Activated T-cell treated with anti-CD3 and anti-CD28 coated beads, Interleukin-2, amount 50 U/mL, for 24 hours (primary cell): ENCODE results near the gene LMAN1L.

ENCODE experiments used
- DNase-seq: peaks from one replicate; pipeline ENCODE4 v3.0.0-alpha.2; 2020
- H3K27ac Mint-ChIP-seq: 2 replicates; pipeline ENCODE4 v1.8.0; 2020; ENCODE audit warnings: mild to moderate bottlenecking, mixed read lengths
- H3K27me3 Mint-ChIP-seq: 2 replicates; pipeline ENCODE4 v1.8.0; 2020; ENCODE audit warnings: mixed read lengths
- H3K36me3 Mint-ChIP-seq: 2 replicates; pipeline ENCODE4 v1.8.0; 2020; ENCODE audit warnings: low read depth, mixed read lengths
- H3K4me1 Mint-ChIP-seq: 2 replicates; pipeline ENCODE4 v1.8.0; 2020; ENCODE audit warnings: low read depth, mixed read lengths
- H3K4me3 Mint-ChIP-seq: 2 replicates; pipeline ENCODE4 v1.8.0; 2020; ENCODE audit warnings: mild to moderate bottlenecking, moderate library complexity, mixed read lengths
- H3K9me3 Mint-ChIP-seq: 2 replicates; pipeline ENCODE4 v1.8.0; 2020; ENCODE audit warnings: mixed read lengths

The LMAN1L gene

DNA sequence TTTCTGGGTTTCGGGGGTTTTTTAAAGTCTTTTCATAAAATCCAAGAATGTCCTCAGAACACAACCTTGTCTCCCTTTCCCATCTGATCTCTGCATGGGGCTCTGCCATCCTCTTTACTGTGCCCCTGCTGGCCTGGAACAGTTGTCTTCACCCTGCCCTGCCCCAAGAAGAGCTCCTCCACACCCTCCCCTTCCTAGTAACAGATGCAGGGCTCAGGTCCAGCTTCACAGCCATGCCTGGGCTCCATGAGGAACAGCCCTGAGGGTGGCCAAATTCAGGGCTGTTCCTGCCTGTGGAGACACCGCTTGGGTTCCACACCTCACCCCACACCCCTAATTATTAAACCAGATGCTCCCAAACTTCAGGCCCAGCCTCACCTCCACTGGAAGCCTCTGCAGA lies 43.2 kb downstream of the LMAN1L start:
- peak overlapping the region; percentile 88 for H3K27ac Mint-ChIP-seq
- H3K4me3 Mint-ChIP-seq, result no peak overlapping the region
- peaks cover 35% of the 10 kb centered on the region for H3K4me1 Mint-ChIP-seq

DNA sequence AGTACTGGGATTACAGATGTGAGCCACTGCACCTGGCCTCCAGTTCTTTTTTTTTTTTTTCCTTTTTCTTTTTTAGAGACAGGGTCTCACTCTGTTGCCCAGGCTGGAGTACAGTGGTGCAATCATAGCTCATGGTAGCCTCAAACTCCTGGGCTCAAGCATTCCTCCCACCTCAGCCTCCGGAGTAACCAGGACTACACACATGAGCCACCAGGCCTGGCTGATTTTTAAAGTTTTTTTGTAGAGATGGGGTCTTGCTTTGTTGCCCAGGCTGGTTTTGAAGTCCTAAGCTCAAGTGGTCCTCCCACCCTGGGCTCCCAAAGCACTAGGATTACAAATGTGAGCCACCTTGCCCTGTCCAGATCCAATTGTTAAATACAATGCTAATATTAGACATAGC lies 43.9 kb downstream of the LMAN1L start:
- Mint-ChIP-seq H3K4me3 (no peak overlapping the region), H3K36me3 (peaks cover 51% of the 10 kb centered on the region), H3K4me1 (peaks cover 39% of the 10 kb centered on the region), H3K27me3 (no peaks in the 10 kb centered on the region), H3K27ac (peak overlapping the region; percentile 79), H3K9me3 (no peaks in the 10 kb centered on the region)
- DNase-seq, result no peak

More for the DNA sequence above, 43.2 kb downstream of the LMAN1L start:
- Mint-ChIP-seq H3K36me3 (peaks cover 54% of the 10 kb centered on the region), H3K27me3 (no peaks in the 10 kb centered on the region), H3K9me3 (no peaks in the 10 kb centered on the region)
- DNase-seq, result no peak

DNA sequence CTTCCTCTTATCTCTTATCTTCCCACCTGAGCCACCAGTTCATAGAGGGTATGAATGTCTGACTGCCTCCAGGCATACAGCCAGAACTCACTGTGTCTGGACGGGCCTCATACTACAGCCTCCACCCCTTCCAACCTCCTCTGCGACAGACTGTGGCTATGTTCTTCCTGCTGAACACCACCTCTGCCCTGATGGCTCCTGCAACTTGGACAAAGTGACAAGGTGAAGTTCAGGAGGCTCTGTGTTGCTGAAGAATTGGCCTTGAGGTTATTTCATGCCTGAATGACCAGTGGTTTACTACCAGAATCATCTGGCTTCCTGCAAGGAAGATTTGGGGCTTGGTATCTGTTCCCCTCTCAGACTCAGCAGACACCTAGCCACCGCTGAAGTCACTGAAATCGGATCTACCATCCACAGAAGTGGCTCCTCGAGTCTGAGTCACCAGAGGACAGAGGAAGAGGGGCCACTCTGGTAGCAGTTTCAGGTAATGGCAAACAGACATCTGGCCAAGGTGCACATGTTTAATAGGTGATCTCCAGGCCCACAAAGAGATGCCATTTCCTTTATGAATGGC lies 44.5 kb downstream of the LMAN1L start:
- Mint-ChIP-seq H3K4me3 (no peak overlapping the region), H3K27ac (peak overlapping the region; percentile 79), H3K36me3 (peaks cover 45% of the 10 kb centered on the region), H3K4me1 (peaks cover 39% of the 10 kb centered on the region), H3K9me3 (no peaks in the 10 kb centered on the region), H3K27me3 (no peaks in the 10 kb centered on the region)
- DNase-seq, result no peak

GRCh38 chr15:74857671-74858368 lies 45.2 kb downstream of the LMAN1L start:
- Mint-ChIP-seq H3K4me1 (peaks cover 40% of the 10 kb centered on the region), H3K27ac (peak overlapping the region; percentile 79), H3K9me3 (no peaks in the 10 kb centered on the region), H3K27me3 (no peaks in the 10 kb centered on the region), H3K4me3 (no peak overlapping the region), H3K36me3 (peaks cover 38% of the 10 kb centered on the region)
- no peak for DNase-seq

GRCh38 chr15:74858369-74858740 lies 45.7 kb downstream of the LMAN1L start:
- Mint-ChIP-seq H3K9me3 (no peaks in the 10 kb centered on the region), H3K4me1 (peaks cover 46% of the 10 kb centered on the region), H3K4me3 (no peak overlapping the region), H3K27me3 (no peaks in the 10 kb centered on the region), H3K36me3 (peaks cover 33% of the 10 kb centered on the region), H3K27ac (peak overlapping the region; percentile 79)
- no peak for DNase-seq

DNA sequence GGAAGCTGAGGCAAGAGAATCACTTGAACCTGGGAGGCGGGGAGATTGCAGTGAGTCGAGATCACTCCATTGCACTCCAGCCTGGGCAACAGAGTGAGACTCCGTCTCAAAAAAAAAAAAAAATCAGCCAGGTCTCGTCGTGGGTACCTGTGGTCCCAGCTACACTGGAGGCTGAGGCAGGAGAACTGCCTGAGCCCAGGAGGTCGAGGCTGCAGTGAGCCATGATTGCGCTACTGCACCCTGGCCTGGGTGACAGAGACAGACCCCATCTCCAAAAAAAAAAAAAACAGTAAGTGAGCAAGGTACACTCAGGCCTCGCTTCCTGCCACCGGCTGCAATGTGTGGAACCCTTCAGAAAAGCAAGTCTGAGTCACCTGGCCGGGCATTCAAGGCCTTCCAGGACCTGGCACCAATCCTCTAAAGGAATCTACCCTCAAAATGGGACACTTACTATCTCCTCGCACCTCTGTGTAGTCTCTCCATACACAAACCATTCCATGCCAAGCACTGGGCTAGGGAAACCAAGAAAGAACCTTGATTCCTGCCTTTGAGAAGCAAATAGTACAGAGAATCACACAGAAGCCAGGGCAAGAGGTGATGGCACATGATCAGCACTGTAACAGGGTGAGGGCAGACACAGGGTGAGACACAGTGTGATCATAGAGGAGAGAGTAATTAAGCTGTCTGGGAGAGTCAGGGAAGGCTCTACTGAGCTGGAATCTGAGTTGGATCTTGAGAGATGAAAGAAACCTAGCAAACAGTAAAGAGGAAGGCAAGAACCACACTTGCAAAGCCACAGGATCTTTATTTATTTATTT lies 50.8 kb downstream of the LMAN1L start:
- H3K9me3 Mint-ChIP-seq, result no peaks in the 10 kb centered on the region
- DNase-seq, result no peak
- peaks cover 48% of the 10 kb centered on the region for H3K36me3 Mint-ChIP-seq
- no peaks in the 10 kb centered on the region for H3K27me3 Mint-ChIP-seq
- peaks cover 66% of the 10 kb centered on the region for H3K4me1 Mint-ChIP-seq
- peak overlapping the region; percentile 88 for H3K27ac Mint-ChIP-seq
- H3K4me3 Mint-ChIP-seq, result no peak overlapping the region

- Mint-ChIP-seq H3K9me3 (no peaks in the 10 kb centered on the region), H3K27me3 (no peaks in the 10 kb centered on the region), H3K27ac (peak overlapping the region; percentile 73), H3K36me3 (peaks cover 47% of the 10 kb centered on the region), H3K4me3 (no peak overlapping the region), H3K4me1 (peaks cover 68% of the 10 kb centered on the region)
- DNase-seq, result no peak
Measured at GRCh38 chr15:74864296-74864695, 51.7 kb downstream of the LMAN1L start.

DNA sequence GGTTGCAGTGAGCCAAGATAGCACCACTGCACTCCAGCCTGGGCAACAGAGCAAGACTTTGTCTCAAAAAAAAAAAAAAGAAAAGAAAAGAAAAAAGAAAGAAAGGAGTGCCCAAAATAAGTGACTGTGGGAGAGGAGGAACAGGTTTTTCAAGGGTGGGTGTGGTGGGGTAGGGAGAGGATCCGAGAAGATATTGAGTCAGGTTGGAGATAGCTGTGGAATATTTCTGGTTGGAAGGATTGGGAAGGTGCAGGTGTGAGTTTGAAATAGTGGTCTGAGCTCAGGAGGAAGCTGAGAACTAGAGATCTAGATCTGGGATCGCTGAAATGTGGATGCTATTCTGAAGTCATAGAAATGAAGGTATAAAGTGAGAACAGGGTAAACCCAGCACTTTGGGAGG lies 52.7 kb downstream of the LMAN1L start:
- H3K36me3 Mint-ChIP-seq, result peaks cover 54% of the 10 kb centered on the region
- no peak overlapping the region for H3K4me3 Mint-ChIP-seq
- peaks cover 73% of the 10 kb centered on the region for H3K4me1 Mint-ChIP-seq
- H3K27me3 Mint-ChIP-seq, result no peaks in the 10 kb centered on the region
- DNase-seq, result no peak
- peak overlapping the region; percentile 89 for H3K27ac Mint-ChIP-seq
- no peaks in the 10 kb centered on the region for H3K9me3 Mint-ChIP-seq

DNA sequence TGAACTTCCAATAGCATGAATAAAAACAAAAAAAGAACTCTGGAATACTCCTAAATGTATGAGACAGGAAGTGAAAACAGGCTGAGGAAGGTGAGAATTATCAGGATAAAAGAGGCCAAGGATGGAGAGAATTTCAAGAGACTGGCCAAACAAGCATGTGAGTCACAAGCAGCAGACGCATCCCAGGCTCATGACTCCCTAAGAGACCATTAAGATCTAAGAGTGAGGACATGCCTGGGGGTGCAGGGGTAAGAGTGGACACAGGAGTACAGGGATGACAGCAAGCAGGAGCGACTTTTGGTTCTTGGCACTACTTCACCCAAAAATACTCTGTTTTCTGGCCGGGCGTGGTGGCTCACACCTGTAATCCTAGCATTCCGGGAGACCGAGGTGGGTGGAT lies 53.5 kb downstream of the LMAN1L start:
- H3K27me3 Mint-ChIP-seq, result no peaks in the 10 kb centered on the region
- H3K36me3 Mint-ChIP-seq, result peaks cover 59% of the 10 kb centered on the region
- H3K4me3 Mint-ChIP-seq, result no peak overlapping the region
- H3K9me3 Mint-ChIP-seq, result no peaks in the 10 kb centered on the region
- peaks cover 80% of the 10 kb centered on the region for H3K4me1 Mint-ChIP-seq
- peak overlapping the region; percentile 78 for H3K27ac Mint-ChIP-seq
- no peak for DNase-seq

GRCh38 chr15:74867466-74868038 lies 54.9 kb downstream of the LMAN1L start:
- Mint-ChIP-seq H3K4me1 (peaks cover 88% of the 10 kb centered on the region), H3K27me3 (no peaks in the 10 kb centered on the region), H3K9me3 (no peaks in the 10 kb centered on the region), H3K4me3 (peak overlapping the region; percentile 32), H3K27ac (peak overlapping the region; percentile 90), H3K36me3 (peaks cover 60% of the 10 kb centered on the region)
- DNase-seq, result no peak

- DNase-seq, result no peak
- Mint-ChIP-seq H3K9me3 (no peaks in the 10 kb centered on the region), H3K36me3 (peaks cover 65% of the 10 kb centered on the region), H3K4me3 (peak overlapping the region; percentile 32), H3K27ac (peak overlapping the region; percentile 90), H3K4me1 (peaks cover 88% of the 10 kb centered on the region), H3K27me3 (no peaks in the 10 kb centered on the region)
Measured at GRCh38 chr15:74868059-74868458, 55.4 kb downstream of the LMAN1L start.

- Mint-ChIP-seq H3K27me3 (no peaks in the 10 kb centered on the region), H3K27ac (peak overlapping the region; percentile 91), H3K36me3 (peaks cover 59% of the 10 kb centered on the region), H3K9me3 (no peaks in the 10 kb centered on the region), H3K4me1 (peaks cover 84% of the 10 kb centered on the region), H3K4me3 (peak overlapping the region; percentile 93)
- no peak for DNase-seq
Measured at GRCh38 chr15:74869372-74869725, 56.7 kb downstream of the LMAN1L start.

DNA sequence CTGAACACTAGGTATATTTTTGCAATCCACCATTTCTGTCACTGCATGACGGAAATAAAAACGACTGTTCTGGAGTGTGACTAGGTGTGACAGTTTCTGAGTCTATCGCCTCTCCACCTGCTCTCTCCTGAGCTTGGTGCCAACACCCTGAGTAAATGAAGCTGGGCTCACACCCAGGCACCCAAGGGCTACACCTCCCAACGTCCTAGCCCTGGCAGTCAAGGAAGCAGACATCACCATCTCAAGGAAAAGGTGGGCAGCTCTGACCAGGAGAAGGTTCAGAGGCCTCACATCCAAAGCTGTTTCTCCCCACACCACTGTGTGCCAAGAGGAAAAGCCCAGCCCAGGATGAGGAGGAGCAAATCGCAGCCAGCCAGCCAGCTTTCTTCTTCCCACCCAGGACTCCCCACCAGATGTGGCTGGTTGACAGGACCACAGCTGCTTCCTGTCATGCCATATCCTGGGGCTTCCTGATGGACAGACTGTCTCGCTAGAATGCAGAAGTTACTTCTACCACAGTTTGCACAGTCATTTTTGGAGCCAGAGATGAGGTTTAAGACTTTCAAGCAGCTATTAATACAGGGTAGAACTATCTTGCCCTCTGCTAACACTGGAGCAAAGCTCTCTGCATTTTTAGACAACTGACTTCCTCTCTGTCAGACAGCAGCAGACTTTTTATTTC lies 57.2 kb downstream of the LMAN1L start:
- DNase-seq, result no peak
- Mint-ChIP-seq H3K36me3 (peaks cover 57% of the 10 kb centered on the region), H3K4me1 (peaks cover 81% of the 10 kb centered on the region), H3K27me3 (no peaks in the 10 kb centered on the region), H3K4me3 (peak overlapping the region; percentile 93), H3K27ac (peak overlapping the region; percentile 91), H3K9me3 (no peaks in the 10 kb centered on the region)

DNA sequence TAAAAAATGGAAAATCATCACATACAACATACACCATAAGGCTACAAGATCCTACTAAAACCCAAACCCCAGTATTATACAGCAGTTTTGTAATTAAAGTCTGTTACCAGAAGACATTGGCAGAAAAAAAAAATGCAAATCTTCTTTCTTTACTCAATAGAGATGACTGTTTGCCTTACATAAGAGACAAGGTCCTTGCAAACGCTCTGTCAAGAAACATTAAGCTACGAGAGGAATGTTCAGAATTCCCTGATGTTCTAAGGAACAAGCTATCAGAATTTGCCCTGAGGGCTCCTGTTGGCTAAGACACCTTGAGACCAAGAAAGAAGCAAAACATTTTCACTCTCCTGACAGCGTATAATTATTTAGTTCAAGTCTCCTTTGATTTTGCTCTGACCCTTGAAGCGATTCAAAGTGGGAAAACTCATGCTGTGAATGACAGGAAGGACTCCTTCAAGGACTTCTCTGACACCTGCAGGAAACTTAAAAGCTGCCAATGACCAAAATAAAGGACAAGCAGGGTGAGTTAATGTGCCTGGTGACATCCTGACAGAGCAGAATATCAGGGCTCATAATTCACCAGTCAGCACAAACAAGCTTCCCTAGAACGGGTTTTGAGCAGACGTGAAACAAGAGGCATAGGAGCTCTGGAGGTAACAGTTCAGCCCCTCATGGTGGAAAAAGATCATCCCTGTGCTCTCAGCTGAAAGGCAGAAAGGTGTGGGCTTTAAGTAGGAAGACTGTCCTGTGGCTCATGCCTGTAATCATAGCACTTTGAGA lies 58.0 kb downstream of the LMAN1L start:
- Mint-ChIP-seq H3K9me3 (no peaks in the 10 kb centered on the region), H3K4me3 (peak overlapping the region; percentile 93), H3K36me3 (peaks cover 53% of the 10 kb centered on the region), H3K27me3 (no peaks in the 10 kb centered on the region), H3K27ac (peak overlapping the region; percentile 91), H3K4me1 (peaks cover 75% of the 10 kb centered on the region)
- no peak for DNase-seq
